Subcutaneous abdominal adipose tissue (tissue), 5 donors: ENCODE results near the gene GPI.

Source experiments
- H3K27ac ChIP-seq: one replicate; pipeline ENCODE4 v1.7.0; 2013; ENCODE audit warnings: low read depth, mild to moderate bottlenecking, inconsistent platforms, low read length, moderate library complexity
- H3K27me3 ChIP-seq, 5 donors: one replicate each; pipeline ENCODE4 v1.7.0; 2013; ENCODE audit warnings: low read length in 5 of 5, inconsistent platforms in 1 of 5; ENCODE audit not compliant: control insufficient read depth in 5 of 5, insufficient read depth in 4 of 5
- H3K36me3 ChIP-seq, 5 donors: one replicate each; pipeline ENCODE4 v1.7.0; 2013; ENCODE audit warnings: low read length in 5 of 5; ENCODE audit not compliant: control insufficient read depth in 5 of 5, insufficient read depth in 5 of 5
- H3K4me1 ChIP-seq, 5 donors: one replicate each; pipeline ENCODE4 v1.7.0; 2013; ENCODE audit warnings: low read length in 5 of 5, mild to moderate bottlenecking in 3 of 5, moderate library complexity in 1 of 5; ENCODE audit not compliant: control insufficient read depth in 5 of 5, insufficient read depth in 5 of 5
- H3K4me3 ChIP-seq, 5 donors: one replicate each; pipeline ENCODE4 v1.7.0; 2013; ENCODE audit warnings: low read length in 5 of 5, low read depth in 1 of 5
- H3K9ac ChIP-seq, 5 donors: one replicate each; pipeline ENCODE4 v1.7.0; 2013; ENCODE audit warnings: low read length in 5 of 5, mild to moderate bottlenecking in 4 of 5, moderate library complexity in 3 of 5
- H3K9me3 ChIP-seq, 5 donors: one replicate each; pipeline ENCODE4 v1.7.0; 2013; ENCODE audit warnings: low read length in 5 of 5; ENCODE audit not compliant: control insufficient read depth in 5 of 5
- donor health status: healthy.
- donor health status: healthy.
- donor health status: healthy.
- donor health status: healthy.
- donor health status: healthy.

The GPI gene

GRCh38 chr19:34436716-34437115 is 71.7 kb downstream of the GPI start:
- Histone ChIP-seq H3K27ac (no peak overlapping the region), H3K9ac (no peak overlapping the region), H3K36me3 (peaks cover 9 to 68% (median 40%) of the 10 kb centered on the region in 5 donors), H3K4me3 (no peak overlapping the region), H3K4me1 (peaks cover 4 to 38% (median 28%) of the 10 kb centered on the region in 5 donors), H3K27me3 (peaks cover 0 to 3% (median 0%) of the 10 kb centered on the region in 5 donors), H3K9me3 (no peaks in the 10 kb centered on the region)

GRCh38 chr19:34448191-34448590 is 83.2 kb downstream of the GPI start:
- H3K4me1 ChIP-seq, result peaks cover 0 to 8% (median 0%) of the 10 kb centered on the region in 5 donors
- no peaks in the 10 kb centered on the region for H3K9me3 ChIP-seq
- H3K4me3 ChIP-seq, result no peak overlapping the region
- H3K36me3 ChIP-seq, result peaks cover 53 to 92% (median 83%) of the 10 kb centered on the region in 5 donors
- no peak overlapping the region for H3K9ac ChIP-seq
- no peaks in the 10 kb centered on the region for H3K27me3 ChIP-seq
- H3K27ac ChIP-seq, result no peak overlapping the region
